GM12872 (cell line): ENCODE data around the gene MAX.

Source experiments
- TF ChIP-seq, protein P1 (sequence below): IDR thresholded peaks from 3 replicates; pipeline ENCODE4 v1.5.1; 2011; ENCODE audit warnings: low read depth, mild to moderate bottlenecking, low read length, moderate library complexity; ENCODE audit not compliant: insufficient read depth

Gene MAX

DNA sequence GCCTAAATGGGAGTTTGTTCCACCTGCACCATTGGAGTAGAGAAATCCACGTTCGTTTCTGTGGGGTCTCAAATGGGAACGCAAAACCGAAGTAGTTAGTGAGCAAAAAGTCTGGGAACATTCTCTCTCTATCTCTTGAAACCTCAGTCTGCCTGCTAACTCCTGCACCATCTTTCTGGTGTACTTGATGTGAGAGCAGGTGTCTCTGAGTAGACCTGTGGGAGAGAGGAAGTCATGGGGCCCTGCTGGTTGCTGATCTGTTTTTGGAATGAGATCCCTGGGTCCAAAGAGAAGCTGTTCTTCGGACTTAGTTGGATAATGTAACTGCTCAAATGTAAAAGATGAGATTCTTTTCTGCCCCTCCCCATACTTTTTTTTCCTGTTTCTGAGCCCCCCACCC lies 57.3 kb downstream of the MAX start:
- TF ChIP-seq, protein P1, sequence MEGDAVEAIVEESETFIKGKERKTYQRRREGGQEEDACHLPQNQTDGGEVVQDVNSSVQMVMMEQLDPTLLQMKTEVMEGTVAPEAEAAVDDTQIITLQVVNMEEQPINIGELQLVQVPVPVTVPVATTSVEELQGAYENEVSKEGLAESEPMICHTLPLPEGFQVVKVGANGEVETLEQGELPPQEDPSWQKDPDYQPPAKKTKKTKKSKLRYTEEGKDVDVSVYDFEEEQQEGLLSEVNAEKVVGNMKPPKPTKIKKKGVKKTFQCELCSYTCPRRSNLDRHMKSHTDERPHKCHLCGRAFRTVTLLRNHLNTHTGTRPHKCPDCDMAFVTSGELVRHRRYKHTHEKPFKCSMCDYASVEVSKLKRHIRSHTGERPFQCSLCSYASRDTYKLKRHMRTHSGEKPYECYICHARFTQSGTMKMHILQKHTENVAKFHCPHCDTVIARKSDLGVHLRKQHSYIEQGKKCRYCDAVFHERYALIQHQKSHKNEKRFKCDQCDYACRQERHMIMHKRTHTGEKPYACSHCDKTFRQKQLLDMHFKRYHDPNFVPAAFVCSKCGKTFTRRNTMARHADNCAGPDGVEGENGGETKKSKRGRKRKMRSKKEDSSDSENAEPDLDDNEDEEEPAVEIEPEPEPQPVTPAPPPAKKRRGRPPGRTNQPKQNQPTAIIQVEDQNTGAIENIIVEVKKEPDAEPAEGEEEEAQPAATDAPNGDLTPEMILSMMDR = no peak

DNA sequence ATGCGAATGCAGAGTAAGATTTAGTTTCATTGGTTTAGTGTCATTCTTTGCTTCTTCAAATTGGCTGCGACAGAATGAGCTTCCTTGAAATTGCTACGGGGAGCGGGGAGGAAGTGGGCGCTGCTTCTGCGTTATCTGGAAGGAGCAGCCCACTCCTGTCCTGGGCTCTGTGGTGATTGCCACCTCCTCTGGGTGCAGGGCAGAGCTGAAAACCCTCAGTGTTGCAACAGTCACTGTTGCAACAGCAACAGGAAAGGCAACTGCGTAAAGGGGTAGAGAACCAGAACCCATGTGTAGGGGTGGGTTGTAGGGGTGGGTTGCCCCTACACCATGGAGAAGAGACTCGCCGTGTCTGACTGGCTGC lies 57.7 kb downstream of the MAX start:
- TF ChIP-seq, protein P1 = no peak

DNA sequence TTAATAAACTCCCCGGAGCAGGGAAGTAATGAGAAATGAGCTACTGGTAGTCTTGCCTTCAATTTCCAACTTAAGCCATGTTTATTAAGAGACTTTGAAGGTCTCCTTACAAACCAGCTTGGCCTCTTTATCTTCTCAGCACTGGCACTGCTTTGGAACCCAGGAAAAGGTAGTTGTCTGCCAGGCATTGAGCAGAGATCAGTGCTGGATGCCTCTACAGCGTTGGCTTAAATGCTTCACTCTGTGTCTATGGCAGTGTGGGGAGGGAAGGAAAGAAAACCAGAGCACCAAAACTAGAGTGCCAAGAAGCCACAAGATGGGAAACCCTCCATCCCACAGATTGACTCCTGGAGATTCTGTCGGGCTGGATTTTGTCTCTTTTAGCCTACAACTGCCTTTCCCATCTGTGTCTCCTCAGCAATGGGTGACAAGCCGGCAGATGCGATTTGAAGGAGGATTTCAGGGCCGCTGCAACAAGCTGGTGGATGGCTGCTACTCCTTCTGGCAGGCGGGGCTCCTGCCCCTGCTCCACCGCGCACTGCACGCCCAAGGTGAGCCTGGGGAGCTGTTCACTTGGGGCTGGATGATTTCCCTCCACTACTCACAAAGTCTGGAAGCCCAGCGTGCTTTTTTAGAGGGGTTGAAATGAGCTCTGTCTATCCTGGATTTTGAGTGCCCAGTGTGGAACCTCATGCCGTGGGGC lies 58.3 kb downstream of the MAX start:
- TF ChIP-seq, protein P1 = no peak

DNA sequence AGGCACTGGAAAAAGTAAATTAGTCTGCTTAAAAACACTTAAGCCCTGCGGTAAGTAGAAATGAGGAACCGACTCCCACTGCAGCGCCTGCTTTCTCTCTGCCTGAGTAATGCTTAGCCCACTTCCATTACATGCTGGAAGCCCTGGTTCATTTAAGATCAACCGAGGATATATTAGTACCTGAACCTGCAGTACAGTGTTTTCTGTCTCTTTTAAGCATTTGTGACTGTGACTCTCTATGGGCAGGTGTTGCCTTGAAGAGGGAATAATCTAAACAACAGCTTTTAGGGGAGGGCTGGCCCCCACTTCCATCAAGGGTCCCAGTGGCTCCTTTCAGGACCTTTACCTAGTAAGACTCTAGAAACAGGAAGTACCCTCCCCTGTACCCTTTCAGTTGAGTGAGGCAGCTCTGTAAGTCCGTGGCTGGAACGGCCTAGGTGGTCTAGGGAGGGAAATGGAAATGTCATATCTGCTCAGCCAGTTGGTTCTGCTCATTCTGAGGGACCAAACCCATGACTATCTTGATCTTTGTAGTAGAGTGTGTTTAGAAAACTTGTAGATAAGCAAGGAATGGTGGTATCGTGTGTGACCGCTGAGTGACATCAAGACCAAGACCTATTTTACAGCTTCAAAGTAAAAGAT lies 59.5 kb downstream of the MAX start:
- TF ChIP-seq, protein P1 = no peak

DNA sequence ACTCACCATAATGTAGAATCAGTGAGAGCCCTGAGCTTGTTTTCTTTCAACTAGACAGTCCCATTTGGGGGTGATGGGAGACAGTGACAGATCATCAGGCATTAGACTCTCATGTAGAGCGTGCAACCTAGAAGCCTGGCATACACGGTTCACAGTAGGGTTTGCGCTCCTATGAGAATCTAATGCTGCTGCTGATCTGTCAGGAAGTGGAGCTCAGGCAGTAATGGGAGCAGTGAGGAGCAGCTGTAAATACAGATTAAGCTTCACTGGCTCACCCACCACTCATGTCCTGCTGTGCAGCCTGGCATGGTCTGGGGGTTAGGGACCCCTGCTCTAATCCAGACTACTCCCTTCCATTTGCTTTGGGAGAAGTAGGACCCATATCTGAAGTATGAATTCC lies 60.0 kb downstream of the MAX start:
- TF ChIP-seq, protein P1 = no peak

DNA sequence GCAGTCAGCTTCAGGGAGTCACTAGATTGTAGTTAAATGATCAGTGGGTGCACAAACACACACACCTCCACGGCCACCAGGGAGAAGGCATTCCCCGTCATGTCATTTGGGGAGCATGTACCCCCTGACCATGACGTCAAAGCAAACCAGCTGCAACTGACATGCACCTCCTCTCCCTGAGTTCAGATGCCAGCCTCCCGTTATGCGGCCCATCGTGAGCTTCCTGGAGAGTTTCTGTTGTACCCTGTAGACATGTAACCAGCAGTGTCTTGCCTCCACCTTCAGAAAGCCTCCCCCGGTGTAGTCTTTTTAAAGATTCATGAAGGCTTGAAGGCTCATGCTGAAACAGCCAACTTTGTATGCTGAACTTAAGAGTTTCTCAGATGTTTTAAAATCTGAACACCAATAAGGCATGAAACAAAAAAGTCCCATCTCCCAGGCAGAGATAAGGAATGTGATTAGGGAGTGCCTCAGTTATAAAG lies 60.8 kb downstream of the MAX start:
- TF ChIP-seq, protein P1 = no peak

DNA sequence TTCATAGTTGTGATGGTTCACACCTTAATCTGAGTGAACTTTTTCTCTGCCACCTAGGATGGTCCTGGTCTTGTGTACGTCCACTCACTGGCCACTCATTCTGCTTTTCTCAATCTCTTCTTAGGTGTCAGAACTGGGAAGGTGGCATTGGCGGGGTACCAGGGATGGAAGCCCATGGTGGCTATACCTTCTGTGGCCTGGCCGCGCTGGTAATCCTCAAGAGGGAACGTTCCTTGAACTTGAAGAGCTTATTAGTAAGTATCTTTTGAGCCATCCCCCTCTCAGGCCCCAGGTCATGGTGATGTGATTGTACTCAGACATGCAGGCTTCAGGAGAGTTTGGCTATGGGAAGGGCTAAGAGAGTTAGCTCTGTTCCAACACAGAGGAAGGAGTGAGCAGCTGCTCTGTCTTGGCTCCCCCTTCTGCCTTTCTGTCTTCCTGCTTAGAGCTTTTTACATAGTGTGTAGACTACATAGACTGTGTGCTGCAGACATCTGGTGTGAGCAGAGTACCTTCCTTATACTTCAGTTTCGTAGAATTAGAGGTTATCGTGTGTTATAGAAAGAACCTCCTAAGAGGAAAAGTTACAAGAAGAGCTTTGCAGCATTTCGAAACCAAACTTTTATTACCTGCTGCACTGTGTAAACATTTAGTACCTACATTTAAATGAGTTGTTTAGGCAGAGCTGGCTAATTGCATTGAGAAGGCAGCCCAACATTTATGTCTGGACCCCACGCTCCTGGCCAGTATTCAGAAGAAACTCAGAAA lies 61.5 kb downstream of the MAX start:
- TF ChIP-seq, protein P1 = no peak
